Measurements from ENCODE around the gene CLEC2L. TPM values are rescaled to one million over a fixed set of nuclear protein-coding genes. Genes with fewer than 3 reads are reported as not detected.

CLEC2L gene
- total and polyA plus RNA-seq, 4 donors = 0.05 TPM; not detected in 3

GRCh38 chr7:139559364-139560105, 36.0 kb downstream of the CLEC2L start:
- Histone ChIP-seq H3K36me3 (ENCODE audit: control insufficient read depth in 4 of 4, insufficient read depth in 3 of 4, low read depth in 1 of 4, low read length in 3 of 4) (no peaks in the 10 kb centered on the region), H3K9me3 (ENCODE audit: control insufficient read depth in 4 of 4, low read length in 3 of 4) (no peaks in the 10 kb centered on the region), H3K9ac (ENCODE audit: low read depth in 1 of 2, low read length in 2 of 2) (no peak overlapping the region), H3K4me1 (ENCODE audit: control insufficient read depth in 4 of 4, insufficient read depth in 4 of 4, low read length in 3 of 4) (no peaks in the 10 kb centered on the region), H3K4me3 (ENCODE audit: low read depth in 1 of 3, low read length in 3 of 3) (no peak overlapping the region), H3K27ac (ENCODE audit: low read depth in 1 of 2, low read length in 2 of 2) (no peak overlapping the region), H3K27me3 (ENCODE audit: control insufficient read depth in 4 of 4, insufficient read depth in 4 of 4, low read length in 3 of 4) (no peaks in the 10 kb centered on the region)
- DNase-seq (ENCODE audit: low spot score) = no peak
- TF ChIP-seq YY1 (IDR thresholded peaks at IDR 0.05) (no peak), TAF1 (conservative IDR thresholded peaks at IDR 0.05) (no peak), NR2F2 (IDR thresholded peaks at IDR 0.05) (no peak), ZBTB33 (IDR thresholded peaks at IDR 0.05) (no peak), HNF4A (conservative IDR thresholded peaks at IDR 0.05) (no peak), RAD21 (IDR thresholded peaks at IDR 0.05) (no peak), RXRA (IDR thresholded peaks at IDR 0.05) (no peak), HNF4G (IDR thresholded peaks at IDR 0.05) (no peak), FOXA2 (IDR thresholded peaks at IDR 0.05) (no peak), FOXA1 (IDR thresholded peaks at IDR 0.05) (no peak), ATF3 (IDR thresholded peaks at IDR 0.05) (no peak), GABPA (IDR thresholded peaks at IDR 0.05 in 1 of 2, conservative IDR thresholded peaks at IDR 0.05 in 1 of 2) (no peak), SP1 (IDR thresholded peaks at IDR 0.05) (no peak)
- TF ChIP-seq, protein P1, sequence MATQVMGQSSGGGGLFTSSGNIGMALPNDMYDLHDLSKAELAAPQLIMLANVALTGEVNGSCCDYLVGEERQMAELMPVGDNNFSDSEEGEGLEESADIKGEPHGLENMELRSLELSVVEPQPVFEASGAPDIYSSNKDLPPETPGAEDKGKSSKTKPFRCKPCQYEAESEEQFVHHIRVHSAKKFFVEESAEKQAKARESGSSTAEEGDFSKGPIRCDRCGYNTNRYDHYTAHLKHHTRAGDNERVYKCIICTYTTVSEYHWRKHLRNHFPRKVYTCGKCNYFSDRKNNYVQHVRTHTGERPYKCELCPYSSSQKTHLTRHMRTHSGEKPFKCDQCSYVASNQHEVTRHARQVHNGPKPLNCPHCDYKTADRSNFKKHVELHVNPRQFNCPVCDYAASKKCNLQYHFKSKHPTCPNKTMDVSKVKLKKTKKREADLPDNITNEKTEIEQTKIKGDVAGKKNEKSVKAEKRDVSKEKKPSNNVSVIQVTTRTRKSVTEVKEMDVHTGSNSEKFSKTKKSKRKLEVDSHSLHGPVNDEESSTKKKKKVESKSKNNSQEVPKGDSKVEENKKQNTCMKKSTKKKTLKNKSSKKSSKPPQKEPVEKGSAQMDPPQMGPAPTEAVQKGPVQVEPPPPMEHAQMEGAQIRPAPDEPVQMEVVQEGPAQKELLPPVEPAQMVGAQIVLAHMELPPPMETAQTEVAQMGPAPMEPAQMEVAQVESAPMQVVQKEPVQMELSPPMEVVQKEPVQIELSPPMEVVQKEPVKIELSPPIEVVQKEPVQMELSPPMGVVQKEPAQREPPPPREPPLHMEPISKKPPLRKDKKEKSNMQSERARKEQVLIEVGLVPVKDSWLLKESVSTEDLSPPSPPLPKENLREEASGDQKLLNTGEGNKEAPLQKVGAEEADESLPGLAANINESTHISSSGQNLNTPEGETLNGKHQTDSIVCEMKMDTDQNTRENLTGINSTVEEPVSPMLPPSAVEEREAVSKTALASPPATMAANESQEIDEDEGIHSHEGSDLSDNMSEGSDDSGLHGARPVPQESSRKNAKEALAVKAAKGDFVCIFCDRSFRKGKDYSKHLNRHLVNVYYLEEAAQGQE (IDR thresholded peaks at IDR 0.05) = no peak
- 82% methylated on average over 18 of the region's 18 CpGs for WGBS

GRCh38 chr7:139560199-139560598, 36.7 kb downstream of the CLEC2L start:
- WGBS = 85% methylated on average over 2 of the region's 2 CpGs
- TF ChIP-seq HNF4A (conservative IDR thresholded peaks at IDR 0.05) (no peak), NR2F2 (IDR thresholded peaks at IDR 0.05) (no peak), HNF4G (IDR thresholded peaks at IDR 0.05) (no peak), RAD21 (IDR thresholded peaks at IDR 0.05) (no peak), CTCF (IDR thresholded peaks at IDR 0.05; ENCODE audit: low read depth, low read length, missing input control) (no peak), FOXA2 (IDR thresholded peaks at IDR 0.05) (no peak), SP1 (IDR thresholded peaks at IDR 0.05) (no peak), FOXA1 (IDR thresholded peaks at IDR 0.05) (no peak)
- TF ChIP-seq, protein P2, sequence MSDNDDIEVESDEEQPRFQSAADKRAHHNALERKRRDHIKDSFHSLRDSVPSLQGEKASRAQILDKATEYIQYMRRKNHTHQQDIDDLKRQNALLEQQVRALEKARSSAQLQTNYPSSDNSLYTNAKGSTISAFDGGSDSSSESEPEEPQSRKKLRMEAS (IDR thresholded peaks at IDR 0.05) = no peak
- TF ChIP-seq, protein P1 (IDR thresholded peaks at IDR 0.05) = no peak

More at GRCh38 chr7:139560199-139560598, 36.7 kb downstream of the CLEC2L start:
- H3K4me1 ChIP-seq (ENCODE audit: control insufficient read depth in 4 of 4, insufficient read depth in 4 of 4, low read length in 3 of 4) = no peaks in the 10 kb centered on the region
- no peaks in the 10 kb centered on the region for H3K36me3 ChIP-seq (ENCODE audit: control insufficient read depth in 4 of 4, insufficient read depth in 3 of 4, low read depth in 1 of 4, low read length in 3 of 4)
- no peak overlapping the region for H3K9ac ChIP-seq (ENCODE audit: low read depth in 1 of 2, low read length in 2 of 2)
- no peak overlapping the region for H3K27ac ChIP-seq (ENCODE audit: low read depth in 1 of 2, low read length in 2 of 2)
- H3K27me3 ChIP-seq (ENCODE audit: control insufficient read depth in 4 of 4, insufficient read depth in 4 of 4, low read length in 3 of 4) = no peaks in the 10 kb centered on the region
- H3K9me3 ChIP-seq (ENCODE audit: control insufficient read depth in 4 of 4, low read length in 3 of 4) = no peaks in the 10 kb centered on the region
- no peak overlapping the region for H3K4me3 ChIP-seq (ENCODE audit: low read depth in 1 of 3, low read length in 3 of 3)
- DNase-seq (ENCODE audit: low spot score) = no peak

Data from liver (tissue), 9 donors.